DOHH2 (cell line): ENCODE results near the gene PDE9A.

Source experiments
- EZH2phosphoT487 ChIP-seq: fragments of 200-600 bp; sonication (generic); IDR thresholded peaks from 2 replicates; pipeline ENCODE4 v1.6.1; 2017; ENCODE audit warnings: borderline replicate concordance, mild to moderate bottlenecking, antibody characterized with exemption, low read length, moderate library complexity, mixed read lengths
- TF ChIP-seq, protein P1 (sequence below): fragments of 200-600 bp; sonication (generic); IDR thresholded peaks from one replicate; pipeline ENCODE4 v1.5.1; 2014; ENCODE audit warnings: antibody characterized with exemption, mild to moderate bottlenecking, low read depth, low read length; ENCODE audit not compliant: poor library complexity, severe bottlenecking

DNA sequence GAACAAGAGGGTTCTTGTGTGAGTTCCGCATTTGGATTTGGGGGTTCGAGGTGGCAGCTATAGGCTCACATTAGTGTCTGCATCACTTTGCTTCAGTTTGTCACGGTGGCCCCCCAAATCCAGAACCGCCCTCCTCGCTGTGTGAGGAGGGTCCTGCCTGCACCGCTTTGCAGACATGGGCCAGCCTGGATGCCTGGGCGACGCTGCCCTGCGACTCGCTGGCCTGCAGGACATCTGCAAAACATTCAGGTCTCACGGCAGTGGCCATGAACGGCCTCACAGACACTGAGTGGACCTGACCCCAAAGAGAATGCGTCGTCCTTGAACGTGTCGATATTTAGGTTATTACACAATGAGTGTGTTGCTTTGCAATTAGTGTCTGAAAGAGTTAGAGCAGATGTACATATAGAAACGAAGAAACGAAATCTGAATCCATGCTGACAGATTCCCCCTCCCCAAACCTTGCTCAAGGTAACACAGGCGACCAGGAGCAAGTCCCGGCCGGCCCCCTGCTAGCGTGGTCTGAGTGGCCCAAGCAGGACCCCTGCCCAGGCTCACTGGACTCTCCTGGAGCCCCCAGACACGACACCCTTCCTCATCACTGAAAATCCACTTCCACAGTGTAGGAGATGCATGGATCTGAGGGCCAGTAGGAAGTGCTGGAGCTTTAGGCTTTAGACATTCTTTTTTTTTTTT is 20.4 kb downstream of the PDE9A start:
- TF ChIP-seq, protein P1, sequence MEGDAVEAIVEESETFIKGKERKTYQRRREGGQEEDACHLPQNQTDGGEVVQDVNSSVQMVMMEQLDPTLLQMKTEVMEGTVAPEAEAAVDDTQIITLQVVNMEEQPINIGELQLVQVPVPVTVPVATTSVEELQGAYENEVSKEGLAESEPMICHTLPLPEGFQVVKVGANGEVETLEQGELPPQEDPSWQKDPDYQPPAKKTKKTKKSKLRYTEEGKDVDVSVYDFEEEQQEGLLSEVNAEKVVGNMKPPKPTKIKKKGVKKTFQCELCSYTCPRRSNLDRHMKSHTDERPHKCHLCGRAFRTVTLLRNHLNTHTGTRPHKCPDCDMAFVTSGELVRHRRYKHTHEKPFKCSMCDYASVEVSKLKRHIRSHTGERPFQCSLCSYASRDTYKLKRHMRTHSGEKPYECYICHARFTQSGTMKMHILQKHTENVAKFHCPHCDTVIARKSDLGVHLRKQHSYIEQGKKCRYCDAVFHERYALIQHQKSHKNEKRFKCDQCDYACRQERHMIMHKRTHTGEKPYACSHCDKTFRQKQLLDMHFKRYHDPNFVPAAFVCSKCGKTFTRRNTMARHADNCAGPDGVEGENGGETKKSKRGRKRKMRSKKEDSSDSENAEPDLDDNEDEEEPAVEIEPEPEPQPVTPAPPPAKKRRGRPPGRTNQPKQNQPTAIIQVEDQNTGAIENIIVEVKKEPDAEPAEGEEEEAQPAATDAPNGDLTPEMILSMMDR, result no peak
- TF ChIP-seq EZH2phosphoT487, result no peak
